Fibroblast of peridontal ligament (primary cell): ENCODE measurements around the gene TRRAP.

Experiments used
- DNase-seq: peaks from one replicate; pipeline ENCODE4 v3.0.0-alpha.2; 2010; ENCODE audit errors: extremely low read depth

Gene TRRAP

DNA sequence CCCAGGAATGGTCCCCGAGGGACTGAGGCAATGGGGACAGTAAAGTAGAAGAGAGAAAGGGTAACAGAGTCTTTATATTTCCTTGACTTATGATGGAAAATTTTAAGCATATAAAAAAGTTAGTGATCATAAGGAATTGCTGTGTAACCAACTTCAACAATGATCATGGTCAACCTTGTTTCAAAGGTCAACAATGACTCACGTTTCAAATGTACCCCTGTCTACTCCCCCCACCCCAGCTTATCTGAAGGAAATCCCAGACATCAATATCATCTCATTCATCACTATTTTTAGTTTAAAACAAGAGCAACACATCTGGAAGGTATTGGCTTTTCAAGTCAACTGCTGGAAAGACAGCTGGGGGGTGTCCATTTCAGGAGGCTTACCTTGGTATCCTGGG is 172.6 kb downstream of the TRRAP start:
- no peak for DNase-seq

DNA sequence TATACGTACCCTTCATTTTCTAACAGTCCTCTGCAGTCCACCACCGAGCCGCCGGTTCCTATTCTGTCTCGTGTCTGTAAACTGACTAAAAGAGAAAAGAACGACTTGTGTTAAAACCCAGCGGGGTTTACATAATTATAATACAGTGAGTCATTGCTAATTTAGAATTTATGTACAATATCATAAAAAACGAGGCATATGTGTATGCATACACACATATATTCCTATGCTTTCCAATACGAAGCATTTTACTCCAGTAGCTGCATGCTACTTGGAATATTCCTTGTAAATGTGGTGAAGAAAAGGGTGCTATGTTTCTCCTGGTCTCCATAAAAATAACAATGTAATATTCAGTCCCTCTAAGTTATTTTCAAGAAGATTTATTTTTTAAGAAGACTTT is 176.4 kb downstream of the TRRAP start:
- DNase-seq, result no peak

DNA sequence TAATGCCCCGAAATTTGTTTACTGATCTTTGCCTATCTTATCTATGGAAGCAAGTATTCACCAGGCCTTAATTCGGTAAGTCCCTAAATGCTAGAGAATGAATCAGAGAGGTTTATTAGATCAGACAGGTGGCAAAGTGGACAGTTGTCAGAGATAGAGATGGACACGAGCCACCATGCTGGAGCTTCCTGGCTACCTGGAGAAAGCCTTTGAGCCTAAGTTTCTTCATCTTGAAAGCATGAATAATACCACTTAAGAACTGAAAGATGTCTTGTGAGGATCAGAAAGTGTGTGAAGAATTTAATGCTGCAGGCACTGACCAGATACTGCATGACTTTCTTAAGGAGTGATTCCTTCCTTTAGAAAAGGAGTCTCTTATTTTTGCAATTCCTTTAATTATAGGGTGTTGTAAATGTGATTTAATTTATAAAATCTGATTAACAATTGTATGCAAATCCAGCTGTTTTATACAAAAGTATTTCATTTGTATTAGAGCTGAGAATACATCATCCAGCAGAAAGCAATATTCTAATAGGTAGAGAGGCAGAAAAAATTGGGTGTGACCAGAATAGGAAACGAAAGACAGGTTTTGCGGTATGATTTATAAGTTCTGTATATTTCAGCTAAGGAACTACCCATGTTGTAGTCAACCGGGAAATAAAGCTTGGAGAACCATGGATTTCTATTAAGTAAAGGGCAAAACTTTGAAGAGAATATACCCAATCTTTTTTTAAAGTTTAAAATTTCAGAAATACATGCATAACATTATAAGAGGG is 182.9 kb downstream of the TRRAP start:
- no peak for DNase-seq
